ENCODE data around the gene CCDC89. TPM values are rescaled to one million over a fixed set of nuclear protein-coding genes. Genes with fewer than 3 reads are reported as not detected.

The CCDC89 gene
- total RNA-seq, 4 donors from 2014 or later = 0.77 to 14.0 (median 4.4) TPM; not detected in 1

DNA sequence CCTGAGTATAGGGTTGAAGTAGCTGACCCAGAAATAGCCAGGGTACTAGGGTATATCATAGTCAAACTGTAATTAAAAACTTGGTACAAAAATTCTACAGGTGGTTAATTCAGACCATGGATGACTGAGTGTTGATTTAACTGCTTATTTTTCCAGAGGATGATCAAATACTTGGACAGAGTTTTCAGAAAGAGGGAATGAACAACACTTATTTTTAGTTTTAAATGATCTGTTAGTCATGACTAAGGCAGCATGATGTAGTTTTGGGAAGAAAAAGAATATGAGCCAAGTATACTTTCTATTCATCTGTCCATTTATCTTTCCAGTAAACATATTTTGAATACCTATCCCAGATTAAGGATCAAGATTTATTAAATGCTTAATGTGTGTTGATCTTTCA lies 19.8 kb upstream of the CCDC89 start:
- intact Hi-C loops (cut with DNase I; ENCODE audit: low total_unique reads) = no loop called here
- H3K27ac ChIP-seq = peak overlapping the region in 1 of 2 donors; percentile 9
- no peaks in the 10 kb centered on the region for H3K4me1 ChIP-seq
- no peaks in the 10 kb centered on the region for H3K27me3 ChIP-seq
- DNase-seq = no peak
- H3K4me3 ChIP-seq = no peak overlapping the region
- no peaks in the 10 kb centered on the region for H3K9me3 ChIP-seq
- TF ChIP-seq, protein P1, sequence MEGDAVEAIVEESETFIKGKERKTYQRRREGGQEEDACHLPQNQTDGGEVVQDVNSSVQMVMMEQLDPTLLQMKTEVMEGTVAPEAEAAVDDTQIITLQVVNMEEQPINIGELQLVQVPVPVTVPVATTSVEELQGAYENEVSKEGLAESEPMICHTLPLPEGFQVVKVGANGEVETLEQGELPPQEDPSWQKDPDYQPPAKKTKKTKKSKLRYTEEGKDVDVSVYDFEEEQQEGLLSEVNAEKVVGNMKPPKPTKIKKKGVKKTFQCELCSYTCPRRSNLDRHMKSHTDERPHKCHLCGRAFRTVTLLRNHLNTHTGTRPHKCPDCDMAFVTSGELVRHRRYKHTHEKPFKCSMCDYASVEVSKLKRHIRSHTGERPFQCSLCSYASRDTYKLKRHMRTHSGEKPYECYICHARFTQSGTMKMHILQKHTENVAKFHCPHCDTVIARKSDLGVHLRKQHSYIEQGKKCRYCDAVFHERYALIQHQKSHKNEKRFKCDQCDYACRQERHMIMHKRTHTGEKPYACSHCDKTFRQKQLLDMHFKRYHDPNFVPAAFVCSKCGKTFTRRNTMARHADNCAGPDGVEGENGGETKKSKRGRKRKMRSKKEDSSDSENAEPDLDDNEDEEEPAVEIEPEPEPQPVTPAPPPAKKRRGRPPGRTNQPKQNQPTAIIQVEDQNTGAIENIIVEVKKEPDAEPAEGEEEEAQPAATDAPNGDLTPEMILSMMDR (IDR thresholded peaks at IDR 0.05) = no peak
- TF ChIP-seq POLR2A (IDR thresholded peaks at IDR 0.05) = no peak
- no peaks in the 10 kb centered on the region for H3K36me3 ChIP-seq

GRCh38 chr11:85704967-85705366 lies 19.0 kb upstream of the CCDC89 start:
- intact Hi-C loops (cut with DNase I; ENCODE audit: low total_unique reads) = no loop called here
- TF ChIP-seq, protein P1 (IDR thresholded peaks at IDR 0.05) = no peak
- no peak for TF ChIP-seq POLR2A (IDR thresholded peaks at IDR 0.05)
- no peaks in the 10 kb centered on the region for H3K36me3 ChIP-seq
- no peak overlapping the region for H3K4me3 ChIP-seq
- peak overlapping the region in 1 of 2 donors; percentile 9 for H3K27ac ChIP-seq
- no peaks in the 10 kb centered on the region for H3K9me3 ChIP-seq
- no peaks in the 10 kb centered on the region for H3K4me1 ChIP-seq
- no peak for DNase-seq
- no peaks in the 10 kb centered on the region for H3K27me3 ChIP-seq

DNA sequence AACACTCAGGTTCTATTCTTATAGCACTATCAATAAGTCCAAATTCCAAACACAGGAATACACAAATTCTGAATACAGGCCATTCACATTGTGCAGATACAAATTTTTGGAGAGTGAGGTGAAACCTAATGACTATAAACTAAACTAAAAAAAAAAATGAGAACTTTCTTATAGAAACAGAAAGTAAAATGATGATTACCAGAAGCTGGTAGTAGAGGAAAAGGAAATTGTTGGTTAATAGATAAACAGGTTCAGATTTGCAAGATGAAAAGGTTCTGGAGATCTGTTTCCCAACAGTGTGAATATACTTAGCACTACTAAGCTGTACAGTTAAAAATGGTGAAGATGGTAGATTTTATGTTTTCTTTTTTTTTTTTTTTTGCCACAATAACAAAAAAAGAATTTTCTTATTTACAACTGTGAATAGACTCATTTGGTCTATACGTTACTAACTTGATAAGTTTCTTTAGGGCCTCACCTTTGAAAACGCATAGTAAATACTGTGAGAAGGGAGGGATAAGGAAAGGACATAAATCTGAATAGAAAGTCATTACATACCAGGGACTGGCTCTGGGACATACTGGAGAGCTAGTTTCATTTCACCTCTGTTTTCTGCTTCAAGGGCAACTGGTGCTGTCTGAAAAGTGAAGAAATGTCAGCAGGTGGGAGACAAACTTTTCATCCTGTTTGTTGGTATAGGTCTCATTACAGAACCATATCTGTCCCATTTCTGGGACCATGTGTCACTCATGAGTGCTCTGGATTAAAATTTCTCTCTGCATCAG lies 14.2 kb upstream of the CCDC89 start:
- H3K4me3 ChIP-seq = no peak overlapping the region
- H3K27ac ChIP-seq = no peak overlapping the region
- no peak for DNase-seq
- no peaks in the 10 kb centered on the region for H3K9me3 ChIP-seq
- intact Hi-C loops (cut with DNase I; ENCODE audit: low total_unique reads) = no loop called here
- no peaks in the 10 kb centered on the region for H3K4me1 ChIP-seq
- no peaks in the 10 kb centered on the region for H3K27me3 ChIP-seq
- no peak for TF ChIP-seq POLR2A (IDR thresholded peaks at IDR 0.05)
- TF ChIP-seq, protein P1 (IDR thresholded peaks at IDR 0.05) = no peak
- no peaks in the 10 kb centered on the region for H3K36me3 ChIP-seq

- intact Hi-C loops (cut with DNase I; ENCODE audit: low total_unique reads) = no loop called here
- Histone ChIP-seq H3K36me3 (no peaks in the 10 kb centered on the region), H3K4me3 (no peak overlapping the region), H3K27ac (no peak overlapping the region), H3K4me1 (no peaks in the 10 kb centered on the region), H3K27me3 (no peaks in the 10 kb centered on the region), H3K9me3 (no peaks in the 10 kb centered on the region)
- DNase-seq = no peak
- no peak for TF ChIP-seq POLR2A (IDR thresholded peaks at IDR 0.05)
- TF ChIP-seq, protein P1 (IDR thresholded peaks at IDR 0.05) = no peak
These were observed 12.2 kb upstream of the CCDC89 start for GRCh38 chr11:85698195-85698594.

DNA sequence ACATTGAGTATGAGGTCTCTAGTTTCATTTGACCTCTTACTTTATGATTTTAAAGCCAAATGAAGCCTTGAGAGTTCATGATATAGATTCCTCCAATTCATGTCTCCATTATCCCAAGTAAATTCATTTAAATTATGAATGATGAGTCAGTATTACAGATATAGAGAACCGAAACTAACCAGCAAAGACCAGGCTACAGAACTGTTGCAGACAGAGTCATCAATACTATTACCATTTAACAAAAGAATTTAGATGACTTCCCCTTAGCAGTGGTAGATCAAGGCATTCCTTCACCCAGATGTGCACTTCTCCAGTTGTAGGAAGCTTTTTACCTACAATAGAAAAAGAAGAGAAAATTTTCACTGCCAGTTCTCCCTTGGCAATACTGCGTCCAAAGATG lies 11.8 kb upstream of the CCDC89 start:
- Histone ChIP-seq H3K27me3 (no peaks in the 10 kb centered on the region), H3K27ac (no peak overlapping the region), H3K36me3 (no peaks in the 10 kb centered on the region), H3K4me1 (no peaks in the 10 kb centered on the region), H3K9me3 (no peaks in the 10 kb centered on the region), H3K4me3 (no peak overlapping the region)
- TF ChIP-seq, protein P1 (IDR thresholded peaks at IDR 0.05) = no peak
- no peak for TF ChIP-seq POLR2A (IDR thresholded peaks at IDR 0.05)
- intact Hi-C loops (cut with DNase I; ENCODE audit: low total_unique reads) = no loop called here
- DNase-seq = no peak

Data from uterus (tissue), 4 donors.